NB4 (cell line): ENCODE measurements around the gene SH3PXD2A.

Experiments used
- DNase-seq: peaks from one replicate; pipeline ENCODE4 v3.0.0; 2010; ENCODE audit warnings: low read depth
- H3K4me3 ChIP-seq: one replicate; pipeline ENCODE4 v1.5.1; 2011; ENCODE audit warnings: mild to moderate bottlenecking, low read depth, low read length, moderate library complexity
- MYC ChIP-seq: IDR thresholded peaks from 2 replicates; pipeline ENCODE4 v1.6.1; 2011; ENCODE audit warnings: low read depth, low read length
- POLR2A ChIP-seq: IDR thresholded peaks from 2 replicates; pipeline ENCODE4 v1.6.1; 2011; ENCODE audit warnings: mild to moderate bottlenecking; ENCODE audit not compliant: insufficient read length; ENCODE audit errors: extremely low read depth
- TF ChIP-seq, protein P1 (sequence below): IDR thresholded peaks from one replicate; pipeline ENCODE4 v1.5.1; 2012; ENCODE audit warnings: low read depth, low read length
- TF ChIP-seq, protein P2 (sequence below): IDR thresholded peaks from 2 replicates; pipeline ENCODE4 v1.6.1; 2011; ENCODE audit warnings: low read depth, low read length

The SH3PXD2A gene

GRCh38 chr10:103587073-103587472, 268.3 kb downstream of the SH3PXD2A start:
- no peak overlapping the region for H3K4me3 ChIP-seq
- TF ChIP-seq, protein P1, sequence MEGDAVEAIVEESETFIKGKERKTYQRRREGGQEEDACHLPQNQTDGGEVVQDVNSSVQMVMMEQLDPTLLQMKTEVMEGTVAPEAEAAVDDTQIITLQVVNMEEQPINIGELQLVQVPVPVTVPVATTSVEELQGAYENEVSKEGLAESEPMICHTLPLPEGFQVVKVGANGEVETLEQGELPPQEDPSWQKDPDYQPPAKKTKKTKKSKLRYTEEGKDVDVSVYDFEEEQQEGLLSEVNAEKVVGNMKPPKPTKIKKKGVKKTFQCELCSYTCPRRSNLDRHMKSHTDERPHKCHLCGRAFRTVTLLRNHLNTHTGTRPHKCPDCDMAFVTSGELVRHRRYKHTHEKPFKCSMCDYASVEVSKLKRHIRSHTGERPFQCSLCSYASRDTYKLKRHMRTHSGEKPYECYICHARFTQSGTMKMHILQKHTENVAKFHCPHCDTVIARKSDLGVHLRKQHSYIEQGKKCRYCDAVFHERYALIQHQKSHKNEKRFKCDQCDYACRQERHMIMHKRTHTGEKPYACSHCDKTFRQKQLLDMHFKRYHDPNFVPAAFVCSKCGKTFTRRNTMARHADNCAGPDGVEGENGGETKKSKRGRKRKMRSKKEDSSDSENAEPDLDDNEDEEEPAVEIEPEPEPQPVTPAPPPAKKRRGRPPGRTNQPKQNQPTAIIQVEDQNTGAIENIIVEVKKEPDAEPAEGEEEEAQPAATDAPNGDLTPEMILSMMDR: no peak
- TF ChIP-seq MYC: no peak
- TF ChIP-seq, protein P2, sequence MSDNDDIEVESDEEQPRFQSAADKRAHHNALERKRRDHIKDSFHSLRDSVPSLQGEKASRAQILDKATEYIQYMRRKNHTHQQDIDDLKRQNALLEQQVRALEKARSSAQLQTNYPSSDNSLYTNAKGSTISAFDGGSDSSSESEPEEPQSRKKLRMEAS: no peak
- no peak for TF ChIP-seq POLR2A
- no peak for DNase-seq

- H3K4me3 ChIP-seq: no peak overlapping the region
- TF ChIP-seq MYC (no peak), POLR2A (no peak)
- TF ChIP-seq, protein P1: no peak
- TF ChIP-seq, protein P2: no peak
- DNase-seq: no peak
These were observed 270.4 kb downstream of the SH3PXD2A start for GRCh38 chr10:103585011-103585405.

DNA sequence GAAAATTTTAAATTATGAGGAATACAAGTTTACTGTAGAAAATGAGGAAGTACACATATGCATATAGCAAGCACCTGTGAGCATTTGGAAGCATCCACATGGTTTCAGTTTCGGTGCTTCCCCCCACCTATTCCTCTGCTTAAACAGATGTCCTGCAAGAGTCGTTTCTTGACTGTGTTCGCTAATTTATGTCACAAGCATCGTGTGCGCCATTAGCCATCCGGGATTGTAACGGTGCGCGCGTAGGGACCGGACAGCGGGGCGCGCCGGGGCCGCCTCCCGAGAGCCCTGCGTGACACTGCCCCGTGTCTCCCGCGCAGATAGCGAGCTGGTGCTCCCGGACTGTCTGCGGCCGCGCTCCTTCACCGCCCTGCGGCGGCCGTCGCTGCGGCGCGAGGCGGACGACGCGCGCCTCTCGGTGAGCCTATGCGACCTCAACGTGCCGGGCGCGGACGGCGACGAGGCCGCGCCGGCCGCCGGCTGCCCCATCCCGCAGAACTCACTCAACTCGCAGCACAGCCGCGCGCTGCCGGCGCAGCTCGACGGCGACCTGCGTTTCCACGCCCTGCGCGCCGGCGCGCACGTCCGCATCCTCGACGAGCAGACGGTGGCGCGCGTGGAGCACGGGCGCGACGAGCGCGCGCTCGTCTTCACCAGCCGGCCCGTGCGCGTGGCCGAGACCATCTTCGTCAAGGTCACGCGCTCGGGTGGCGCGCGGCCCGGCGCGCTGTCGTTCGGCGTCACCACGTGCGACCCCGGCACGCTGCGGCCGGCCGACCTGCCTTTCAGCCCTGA, 271.0 kb downstream of the SH3PXD2A start:
- peak; percentile 38 for DNase-seq
- no peak overlapping the region for H3K4me3 ChIP-seq
- TF ChIP-seq, protein P1: no peak
- TF ChIP-seq, protein P2: no peak
- TF ChIP-seq MYC (no peak), POLR2A (no peak)

GRCh38 chr10:103583871-103584215, 271.5 kb downstream of the SH3PXD2A start:
- no peak overlapping the region for H3K4me3 ChIP-seq
- no peak for TF ChIP-seq MYC
- TF ChIP-seq, protein P1: no peak
- TF ChIP-seq, protein P2: no peak
- no peak for TF ChIP-seq POLR2A
- DNase-seq: no peak

- TF ChIP-seq MYC (no peak), POLR2A (no peak)
- DNase-seq: no peak
- H3K4me3 ChIP-seq: no peak overlapping the region
These were observed 272.8 kb downstream of the SH3PXD2A start for GRCh38 chr10:103582331-103583123.

DNA sequence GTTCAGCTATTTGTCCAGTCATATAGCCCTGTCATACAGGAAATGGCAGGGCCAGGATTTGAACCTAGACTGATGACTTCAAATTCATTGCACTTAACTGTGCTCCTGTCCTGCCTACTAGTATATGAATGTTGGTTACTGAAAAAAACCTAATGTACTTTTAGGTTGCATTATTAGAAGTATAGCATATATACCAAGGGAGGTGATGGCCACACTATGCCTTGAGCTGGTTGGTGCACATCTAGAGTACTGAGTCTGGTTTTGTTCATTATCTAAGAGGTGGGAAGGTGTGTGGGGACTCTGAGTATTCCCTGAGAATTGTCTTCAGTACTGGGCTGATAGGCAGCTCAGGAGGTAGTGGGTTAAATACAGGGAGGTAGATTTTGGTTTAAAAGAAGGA, 273.9 kb downstream of the SH3PXD2A start:
- TF ChIP-seq, protein P2: no peak
- TF ChIP-seq, protein P1: no peak
- TF ChIP-seq POLR2A: no peak
- TF ChIP-seq MYC: no peak
- DNase-seq: no peak
- H3K4me3 ChIP-seq: no peak overlapping the region
